Stimulated activated CD4-positive, alpha-beta T cell treated with anti-CD3 and anti-CD28 coated beads, TNF-alpha, amount 100 ng/mL, for 4 hours (primary cell): Measurements from ENCODE around the gene TSPAN16.
"Not testable (repeated sequence)": the region's sequence is repeated elsewhere in the genome, so short reads cannot be mapped to it uniquely, and the experiment has no call there.

ENCODE experiments used
- DNase-seq, 3 experiments: peaks; one replicate each; pipeline ENCODE4 v3.0.0-alpha.2; 2020; ENCODE audit warnings: low read depth in 3 of 3

The TSPAN16 gene

GRCh38 chr19:11345122-11345803 lies 49.3 kb downstream of the TSPAN16 start:
- no peak for DNase-seq

DNA sequence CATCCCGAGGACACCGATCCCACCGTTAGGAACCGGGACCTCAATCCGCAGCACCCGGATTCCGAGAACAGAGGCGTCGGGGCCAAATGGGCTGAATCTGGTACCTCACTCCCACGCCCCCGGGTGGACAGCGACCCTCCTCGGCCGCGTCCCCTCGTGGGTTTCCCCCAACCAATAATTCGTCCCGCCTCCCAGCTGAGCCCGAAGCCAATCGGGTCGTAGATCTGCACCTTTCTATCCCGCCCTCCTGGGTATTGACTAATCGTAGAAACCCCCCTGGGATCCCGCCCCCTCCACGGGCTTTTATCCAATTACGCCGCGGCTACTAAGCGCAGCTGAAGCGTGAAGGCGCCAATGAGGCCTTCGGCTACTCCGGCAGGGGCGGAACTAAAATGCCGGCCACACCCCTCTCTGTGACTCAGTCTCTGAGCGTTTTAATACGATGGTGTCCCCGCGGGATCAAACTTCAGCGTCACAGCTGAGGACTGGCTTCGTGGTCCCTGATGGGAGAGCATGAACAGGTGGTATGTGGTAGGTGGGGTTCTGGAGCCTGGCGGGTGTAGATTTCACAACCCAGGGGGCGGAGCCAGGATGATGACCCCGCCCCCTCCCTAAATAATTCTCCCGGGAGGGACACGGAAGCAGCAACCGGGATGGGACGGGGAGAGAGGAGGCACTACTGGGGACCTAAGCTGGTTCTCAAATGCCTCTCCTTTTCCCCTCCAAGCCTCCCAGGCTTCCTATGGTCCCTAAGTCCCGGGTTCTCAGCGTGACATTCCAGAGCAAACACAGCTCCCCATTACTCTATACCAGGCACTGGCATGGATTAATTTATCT lies 50.4 kb downstream of the TSPAN16 start, which contains the start of the genes CCDC159 and TMEM205:
CCDC159 (plus strand) TSS at position 416 of the 837 bp plus-strand sequence; CDS start at position 504, 88 bp downstream.
TMEM205 (minus strand) TSS at position 165 of the 837 bp plus-strand sequence. CDS start 649 bp downstream, outside the sequence.
- peak; percentile 88 to 98 (median 98) for DNase-seq

DNA sequence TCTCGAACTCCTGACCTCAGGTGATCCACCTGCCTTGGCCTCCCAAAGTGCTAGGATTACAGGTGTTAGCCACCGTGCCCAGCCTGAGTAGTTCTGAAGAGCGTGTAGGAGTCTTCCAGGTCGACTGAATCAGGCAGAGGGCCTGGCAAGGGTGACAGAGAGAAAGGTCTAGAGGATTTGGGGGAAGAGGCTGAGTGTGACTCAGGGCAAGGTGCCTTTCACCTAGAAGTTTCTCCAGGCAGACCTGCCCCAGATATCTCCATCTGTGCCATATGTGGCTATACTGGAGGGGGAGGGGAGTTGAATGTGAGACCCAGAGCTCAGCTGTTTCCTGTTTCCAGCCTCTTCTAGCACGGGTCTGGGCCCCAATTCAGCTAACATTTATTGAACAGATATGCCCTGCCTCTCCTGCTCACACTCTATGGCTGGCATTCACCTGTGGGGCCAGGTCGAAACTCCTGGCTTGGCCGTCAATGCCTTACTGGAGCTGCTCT lies 51.6 kb downstream of the TSPAN16 start:
- no peak for DNase-seq

DNA sequence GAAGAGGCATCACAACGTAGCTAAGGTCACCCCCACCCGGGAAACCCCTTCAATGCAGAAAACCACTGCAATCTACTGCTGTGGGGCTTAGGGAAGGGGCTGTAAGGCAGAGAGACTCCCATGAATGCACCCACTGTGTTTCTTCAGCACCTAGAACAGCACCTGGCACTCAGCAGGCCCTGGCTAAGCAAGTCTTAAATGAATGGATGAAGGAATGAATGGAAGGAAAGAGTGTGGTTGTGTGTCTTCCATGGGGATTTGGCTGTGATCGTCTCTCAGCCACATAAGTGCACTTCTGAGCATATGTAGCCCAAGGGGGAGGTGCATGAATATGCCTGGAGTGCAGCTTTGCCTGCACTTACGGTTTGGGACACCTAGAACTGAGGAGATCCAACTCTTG lies 53.2 kb downstream of the TSPAN16 start:
- DNase-seq, result no peak

GRCh38 chr19:11354102-11354501 lies 58.1 kb downstream of the TSPAN16 start:
- DNase-seq, result not testable (repeated sequence)

DNA sequence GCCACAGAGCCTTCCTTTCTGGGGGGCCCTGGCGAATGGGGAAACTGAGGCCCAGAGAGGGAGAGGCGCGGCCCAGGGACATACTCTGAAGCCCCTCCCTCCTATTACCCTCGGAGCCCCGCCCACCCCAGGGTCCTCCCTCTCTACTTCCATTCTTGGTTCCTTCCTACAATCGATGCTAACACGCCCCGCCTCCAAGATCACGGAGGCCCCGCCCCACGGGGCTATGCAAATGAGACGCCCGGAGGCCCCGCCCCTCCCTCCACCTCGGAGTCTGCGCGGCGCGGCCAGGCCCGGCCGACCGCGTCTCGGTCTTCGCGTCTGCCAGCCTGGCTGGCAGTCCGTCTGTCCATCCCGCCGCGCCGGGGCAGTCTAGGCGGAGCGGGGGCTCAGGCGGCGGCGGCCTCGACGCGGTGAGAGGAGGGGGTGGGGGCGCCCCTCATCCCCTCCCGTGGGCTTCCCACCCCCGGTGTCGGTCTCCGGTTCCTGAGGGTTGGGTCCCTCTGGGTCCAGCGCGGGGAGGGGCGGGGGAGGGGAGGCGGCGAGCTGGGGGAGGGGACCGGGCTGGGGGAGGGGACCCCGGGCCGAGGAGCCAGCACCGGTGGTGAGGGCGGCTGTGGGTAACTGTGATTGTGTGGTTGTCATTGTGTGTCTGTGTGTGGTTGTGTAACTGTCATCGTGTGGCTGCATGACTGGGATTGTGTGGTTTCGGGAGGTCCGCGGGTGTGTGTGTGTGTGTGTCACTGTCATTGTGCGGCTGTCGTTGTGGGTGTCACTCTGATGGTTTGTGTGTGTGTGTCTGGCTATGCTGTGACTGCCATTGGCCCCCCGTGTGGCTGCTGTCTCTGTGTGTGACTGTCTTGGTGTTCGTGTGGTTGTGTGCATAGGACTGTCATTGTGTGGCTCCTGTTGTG lies 59.5 kb downstream of the TSPAN16 start, which contains the start of gene PLPPR2:
PLPPR2 (plus strand) TSS at position 273 of the 914 bp plus-strand sequence. CDS start 2,242 bp downstream, outside the sequence.
- DNase-seq, result peak; percentile 69 to 73 (median 71)

- no peak for DNase-seq
These were observed 60.1 kb downstream of the TSPAN16 start for GRCh38 chr19:11356074-11356397.

- no peak for DNase-seq
These were observed 61.0 kb downstream of the TSPAN16 start for GRCh38 chr19:11356676-11357550.

- no peak for DNase-seq
These were observed 63.5 kb downstream of the TSPAN16 start for GRCh38 chr19:11359421-11359820.

- DNase-seq, result no peak
These were observed 65.2 kb downstream of the TSPAN16 start for GRCh38 chr19:11361037-11361770.

- no peak for DNase-seq
These were observed 66.1 kb downstream of the TSPAN16 start for GRCh38 chr19:11361771-11362731.

GRCh38 chr19:11363881-11364280 lies 67.9 kb downstream of the TSPAN16 start:
- DNase-seq, result no peak

DNA sequence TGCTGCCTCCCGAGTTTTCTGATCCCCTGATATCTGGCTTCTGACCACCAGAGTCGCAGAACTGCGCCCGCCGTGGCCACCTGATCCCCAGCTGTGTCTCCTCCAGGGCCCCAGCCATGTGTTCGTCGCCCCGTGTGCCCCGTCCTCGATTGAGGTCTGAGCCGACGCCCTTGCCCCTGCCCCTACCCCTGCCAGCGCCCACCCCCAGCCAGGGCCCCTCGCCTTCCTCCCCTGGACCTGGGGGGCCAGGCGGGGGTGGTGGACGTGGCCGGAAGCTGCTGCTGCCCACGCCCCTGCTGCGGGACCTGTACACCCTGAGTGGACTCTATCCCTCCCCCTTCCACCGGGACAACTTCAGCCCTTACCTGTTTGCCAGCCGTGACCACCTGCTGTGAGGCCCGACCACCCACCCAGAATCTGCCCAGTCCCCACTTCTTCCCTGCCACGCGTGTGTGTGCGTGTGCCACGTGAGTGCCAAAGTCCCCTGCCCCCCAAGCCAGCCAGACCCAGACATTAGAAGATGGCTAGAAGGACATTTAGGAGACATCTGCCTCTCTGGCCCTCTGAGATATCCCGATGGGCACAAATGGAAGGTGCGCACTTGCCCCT lies 68.4 kb downstream of the TSPAN16 start:
- no peak for DNase-seq

GRCh38 chr19:11364935-11365334 lies 69.0 kb downstream of the TSPAN16 start:
- DNase-seq, result no peak
